Activated naive CD4-positive, alpha-beta T cell treated with anti-CD3 and anti-CD28 coated beads, Interleukin-2, amount 50 U/mL, for 16 hours (primary cell): ENCODE data around the gene PDZRN4.
"Not testable (repeated sequence)": the region's sequence is repeated elsewhere in the genome, so short reads cannot be mapped to it uniquely, and the experiment has no call there.

Experiments
- DNase-seq: peaks from one replicate; pipeline ENCODE4 v3.0.0-alpha.2; 2020

The PDZRN4 gene

GRCh38 chr12:41585784-41586183, 397.7 kb downstream of the PDZRN4 start:
- DNase-seq = no peak

DNA sequence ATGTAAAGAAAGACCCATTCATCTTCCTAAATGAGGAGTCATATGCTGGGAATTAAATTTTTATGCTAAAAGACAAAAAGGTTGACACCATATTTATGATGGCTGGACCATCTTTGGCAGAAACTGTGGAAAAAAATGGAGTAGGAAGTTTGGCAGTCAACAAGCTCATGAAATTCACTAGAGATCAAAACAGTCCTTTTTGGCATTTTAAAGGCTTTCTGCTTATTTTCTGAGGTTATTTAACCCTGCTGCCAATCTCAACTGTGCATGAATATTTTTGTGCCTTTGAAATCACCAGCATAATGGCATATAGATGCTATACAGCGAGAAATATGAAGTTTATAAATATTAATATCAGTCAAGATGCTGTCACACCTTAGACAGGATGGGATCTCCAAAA, 399.5 kb downstream of the PDZRN4 start:
- no peak for DNase-seq

DNA sequence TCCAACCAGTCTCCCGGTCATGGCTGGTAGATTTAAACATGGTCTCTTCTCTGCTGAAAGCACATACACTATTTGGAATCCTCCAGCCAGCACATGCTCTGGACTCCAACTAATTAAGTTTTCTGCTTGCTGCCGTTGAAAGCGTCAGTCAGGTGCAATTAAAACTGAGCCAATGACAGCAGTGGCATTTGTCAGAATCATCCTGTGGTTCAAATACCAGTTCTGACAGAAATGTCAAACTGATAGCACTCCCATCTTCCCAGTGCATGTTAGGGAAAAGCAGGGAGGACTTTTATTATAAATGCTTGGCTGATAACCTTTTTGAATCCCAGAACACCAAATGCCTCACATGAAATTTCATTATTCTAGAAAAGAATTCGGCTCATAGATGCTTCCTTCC, 401.8 kb downstream of the PDZRN4 start:
- no peak for DNase-seq

- no peak for DNase-seq
These were observed 408.1 kb downstream of the PDZRN4 start for GRCh38 chr12:41596190-41596589.

GRCh38 chr12:41604830-41605229, 416.7 kb downstream of the PDZRN4 start:
- no peak for DNase-seq

GRCh38 chr12:41605545-41606305, 417.6 kb downstream of the PDZRN4 start:
- no peak for DNase-seq

DNA sequence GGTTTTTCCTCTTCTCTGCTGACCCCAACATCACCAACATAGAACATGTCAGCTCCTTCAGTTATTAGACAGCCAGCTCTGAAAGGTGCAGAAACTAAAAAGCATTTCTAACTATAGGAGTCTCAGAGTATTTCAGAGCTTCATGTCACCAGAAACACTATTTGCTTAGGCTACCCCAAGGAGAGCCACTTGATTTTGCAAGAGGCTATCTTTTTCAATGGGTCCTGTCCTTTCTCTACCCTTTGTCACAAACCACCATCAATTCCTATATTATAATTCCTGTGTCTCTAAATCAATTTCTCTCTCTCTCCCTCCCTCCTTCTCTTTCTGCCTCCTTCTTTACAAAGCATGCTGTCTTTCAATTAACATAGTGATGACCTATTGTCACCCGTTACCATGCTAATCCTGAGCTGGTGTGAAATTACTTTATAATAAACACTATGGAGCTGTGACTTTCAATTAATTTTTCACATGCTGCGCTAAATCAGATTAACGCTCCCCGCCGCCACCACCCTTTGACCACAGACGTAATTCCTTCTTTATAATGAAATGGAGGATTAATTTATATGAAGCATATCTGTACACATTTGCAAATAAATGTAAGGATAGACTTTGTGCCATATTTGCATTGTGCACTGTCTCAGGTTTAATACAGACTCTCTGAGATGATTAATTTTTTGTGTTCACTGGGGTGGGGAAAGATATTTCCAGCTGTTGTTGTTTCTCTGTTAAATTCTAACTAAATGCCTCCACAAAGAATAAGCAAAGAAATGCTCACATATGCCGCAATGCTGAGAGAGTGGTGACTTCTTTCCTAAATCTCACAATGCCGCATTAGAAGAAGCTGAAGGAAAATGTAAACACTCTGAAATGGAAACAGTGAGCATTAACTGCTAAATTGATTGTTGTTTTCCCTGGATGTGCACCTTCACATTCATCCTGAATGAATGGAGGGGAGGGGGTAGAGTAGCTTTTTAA, 418.6 kb downstream of the PDZRN4 start:
- DNase-seq = no peak

GRCh38 chr12:41612892-41613557, 424.9 kb downstream of the PDZRN4 start:
- DNase-seq = no peak

GRCh38 chr12:41615174-41615573, 427.1 kb downstream of the PDZRN4 start:
- DNase-seq = not testable (repeated sequence)

DNA sequence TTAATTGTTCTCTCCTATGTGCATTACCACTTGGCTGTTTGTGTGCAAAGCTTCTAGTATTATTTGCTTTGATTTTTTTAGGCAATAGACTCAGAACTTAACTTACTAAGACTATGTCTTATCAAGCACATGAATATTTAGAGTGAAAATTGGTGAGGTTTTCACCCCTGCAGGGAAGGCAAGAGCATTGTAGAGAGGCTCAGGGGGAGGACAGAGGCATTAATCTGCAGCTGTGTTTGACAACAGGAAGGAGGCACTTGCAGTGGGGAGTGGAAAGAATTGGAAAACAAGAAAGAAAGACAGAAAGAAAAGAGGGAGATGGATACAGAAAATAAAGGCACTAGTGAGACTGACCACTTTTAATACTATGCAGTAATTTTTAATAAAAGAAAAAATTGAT, 431.6 kb downstream of the PDZRN4 start:
- no peak for DNase-seq

DNA sequence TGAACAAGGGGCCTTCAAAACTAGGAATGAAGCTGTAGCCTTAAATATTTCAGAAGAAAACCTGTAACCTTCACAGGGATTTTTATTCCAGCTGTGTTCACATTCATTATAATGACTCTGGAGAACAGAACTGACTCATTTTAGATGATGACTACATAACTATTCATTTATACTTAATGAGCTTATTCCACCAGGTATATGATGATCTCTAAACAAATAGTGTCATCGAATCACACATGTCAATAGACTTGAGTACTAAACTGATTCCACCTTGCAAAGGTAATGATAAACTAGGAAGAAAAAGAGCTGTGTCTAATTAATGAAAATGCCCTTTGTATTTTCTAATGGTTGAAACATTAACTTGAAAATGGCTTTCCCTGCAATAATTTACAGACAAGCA, 433.2 kb downstream of the PDZRN4 start:
- DNase-seq = no peak
